Ascending aorta (tissue), 2 donors: ENCODE measurements around the gene IL31RA. TPM values are rescaled to one million over a fixed set of nuclear protein-coding genes. Genes with fewer than 3 reads are reported as not detected.

Experiments
- DNase-seq, 2 donors: peaks; one replicate each; pipeline ENCODE4 v3.0.0-alpha.2; 2019; ENCODE audit warnings: low spot score in 2 of 2
- H3K27ac ChIP-seq, 2 donors: fragments of 200-600 bp; sonication (generic); one replicate each; pipeline ENCODE4 v1.5.1; 2016 to 2017; ENCODE audit warnings: mild to moderate bottlenecking in 1 of 2
- H3K27me3 ChIP-seq: fragments of 200-600 bp; sonication (generic); one replicate; pipeline ENCODE4 v1.5.1; 2017
- H3K36me3 ChIP-seq, 2 donors: fragments of 200-600 bp; sonication (generic); one replicate each; pipeline ENCODE4 v1.5.1; 2016
- H3K4me1 ChIP-seq, 2 donors: fragments of 200-600 bp; sonication (generic); one replicate each; pipeline ENCODE4 v1.5.1; 2016 to 2017; ENCODE audit warnings: mild to moderate bottlenecking in 1 of 2
- H3K4me3 ChIP-seq, 2 donors: fragments of 200-600 bp; sonication (generic); one replicate each; pipeline ENCODE4 v1.5.1; 2016 to 2017; ENCODE audit warnings: mild to moderate bottlenecking in 1 of 2
- H3K9me3 ChIP-seq, 2 donors: fragments of 200-600 bp; sonication (generic); one replicate each; pipeline ENCODE4 v1.5.1; 2016
- intact Hi-C: fragments of 100-400 bp; cut with DNase I; formaldehyde crosslinking; loops from one replicate; pipeline ENCODE4 v1.15.1; 2023
- total RNA-seq: library from RNA; depleted of rRNA; stranded (reverse); fragments of >200 nt; gene quantifications from one replicate; pipeline ENCODE4 v1.1.0, GENCODE V29; 2016
- TF ChIP-seq, protein P1 (sequence below), 3 experiments: fragments of 200-600 bp in 2 of 3; fragments of 450-650 bp in 1 of 3; sonication (generic) in 2 of 3; IDR thresholded peaks; one replicate each; pipeline ENCODE4 v1.5.1; 2016 to 2019; ENCODE audit warnings: antibody characterized with exemption in 3 of 3, mild to moderate bottlenecking in 1 of 3, moderate library complexity in 1 of 3

The IL31RA gene
- total RNA-seq, 1 donor from 2014 or later, result not detected

DNA sequence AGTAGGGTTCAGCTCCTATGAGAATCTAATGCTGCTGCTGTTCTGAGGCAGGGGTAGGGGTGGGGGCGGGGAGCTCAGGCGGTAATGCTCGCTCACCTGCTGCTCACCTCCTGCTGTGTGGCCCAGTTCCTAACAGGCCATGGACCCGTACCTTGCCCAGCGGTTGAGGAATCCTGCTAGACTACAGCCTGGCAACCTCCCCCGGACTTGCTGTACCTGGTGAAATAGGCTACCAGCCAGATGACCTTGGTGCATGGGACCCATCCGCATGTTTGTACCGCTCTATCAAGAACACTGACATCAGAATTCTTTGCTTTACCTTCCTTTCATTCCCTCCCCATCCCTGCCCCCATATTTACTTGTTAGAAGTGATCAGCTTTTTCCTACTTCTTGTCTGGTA lies 15.3 kb downstream of the IL31RA start:
- TF ChIP-seq, protein P1, sequence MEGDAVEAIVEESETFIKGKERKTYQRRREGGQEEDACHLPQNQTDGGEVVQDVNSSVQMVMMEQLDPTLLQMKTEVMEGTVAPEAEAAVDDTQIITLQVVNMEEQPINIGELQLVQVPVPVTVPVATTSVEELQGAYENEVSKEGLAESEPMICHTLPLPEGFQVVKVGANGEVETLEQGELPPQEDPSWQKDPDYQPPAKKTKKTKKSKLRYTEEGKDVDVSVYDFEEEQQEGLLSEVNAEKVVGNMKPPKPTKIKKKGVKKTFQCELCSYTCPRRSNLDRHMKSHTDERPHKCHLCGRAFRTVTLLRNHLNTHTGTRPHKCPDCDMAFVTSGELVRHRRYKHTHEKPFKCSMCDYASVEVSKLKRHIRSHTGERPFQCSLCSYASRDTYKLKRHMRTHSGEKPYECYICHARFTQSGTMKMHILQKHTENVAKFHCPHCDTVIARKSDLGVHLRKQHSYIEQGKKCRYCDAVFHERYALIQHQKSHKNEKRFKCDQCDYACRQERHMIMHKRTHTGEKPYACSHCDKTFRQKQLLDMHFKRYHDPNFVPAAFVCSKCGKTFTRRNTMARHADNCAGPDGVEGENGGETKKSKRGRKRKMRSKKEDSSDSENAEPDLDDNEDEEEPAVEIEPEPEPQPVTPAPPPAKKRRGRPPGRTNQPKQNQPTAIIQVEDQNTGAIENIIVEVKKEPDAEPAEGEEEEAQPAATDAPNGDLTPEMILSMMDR (IDR thresholded peaks at IDR 0.05), result no peak
- intact Hi-C loops, result no loop called here
- H3K9me3 ChIP-seq, result no peaks in the 10 kb centered on the region
- no peak overlapping the region for H3K4me3 ChIP-seq
- no peaks in the 10 kb centered on the region for H3K27me3 ChIP-seq
- no peaks in the 10 kb centered on the region for H3K4me1 ChIP-seq
- H3K36me3 ChIP-seq, result no peaks in the 10 kb centered on the region
- no peak for DNase-seq
- no peak overlapping the region for H3K27ac ChIP-seq

DNA sequence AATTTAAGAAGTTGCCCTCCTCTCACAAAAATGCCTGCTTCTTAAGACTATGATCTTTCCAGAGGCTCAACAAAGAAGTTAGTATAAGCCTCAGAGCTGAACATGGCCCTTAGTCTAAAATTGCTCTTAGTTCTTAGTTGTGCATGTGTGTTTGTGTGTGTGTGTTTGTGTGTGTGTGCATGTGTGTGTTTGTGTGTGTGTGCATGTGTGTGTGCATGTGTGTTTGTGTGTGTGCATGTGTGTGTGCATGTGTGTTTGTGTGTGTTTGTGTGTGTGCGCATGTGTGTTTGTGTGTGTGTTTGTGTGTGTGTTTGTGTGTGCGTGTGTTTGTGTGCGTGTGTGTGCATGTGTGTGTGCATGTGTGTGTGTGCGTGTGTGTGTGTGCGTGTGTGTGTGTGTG lies 15.8 kb downstream of the IL31RA start:
- Histone ChIP-seq H3K27ac (no peak overlapping the region), H3K36me3 (no peaks in the 10 kb centered on the region), H3K27me3 (no peaks in the 10 kb centered on the region), H3K9me3 (no peaks in the 10 kb centered on the region), H3K4me1 (no peaks in the 10 kb centered on the region), H3K4me3 (no peak overlapping the region)
- no peak for DNase-seq
- intact Hi-C loops, result no loop called here
- TF ChIP-seq, protein P1 (IDR thresholded peaks at IDR 0.05), result no peak

DNA sequence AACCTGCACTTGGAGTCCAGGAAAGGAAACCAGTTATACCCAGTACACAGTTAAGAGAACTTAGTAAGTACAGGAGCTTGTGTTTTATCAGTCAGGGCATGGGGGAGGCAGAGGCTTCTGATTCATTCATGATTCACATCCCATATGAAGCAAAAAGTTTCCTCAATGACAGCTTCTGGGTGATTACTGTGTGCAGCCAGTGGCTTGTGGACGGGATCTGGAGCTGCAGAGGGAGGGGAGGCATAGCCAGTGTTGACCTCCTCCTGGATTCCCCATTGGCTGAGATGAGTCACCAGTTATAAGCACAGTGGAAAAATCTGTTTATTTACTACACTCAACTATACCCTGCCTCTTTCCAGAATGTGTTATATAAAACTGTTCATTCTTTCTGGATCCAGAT lies 17.7 kb downstream of the IL31RA start:
- TF ChIP-seq, protein P1 (IDR thresholded peaks at IDR 0.05), result no peak
- no peak for DNase-seq
- no peak overlapping the region for H3K27ac ChIP-seq

DNA sequence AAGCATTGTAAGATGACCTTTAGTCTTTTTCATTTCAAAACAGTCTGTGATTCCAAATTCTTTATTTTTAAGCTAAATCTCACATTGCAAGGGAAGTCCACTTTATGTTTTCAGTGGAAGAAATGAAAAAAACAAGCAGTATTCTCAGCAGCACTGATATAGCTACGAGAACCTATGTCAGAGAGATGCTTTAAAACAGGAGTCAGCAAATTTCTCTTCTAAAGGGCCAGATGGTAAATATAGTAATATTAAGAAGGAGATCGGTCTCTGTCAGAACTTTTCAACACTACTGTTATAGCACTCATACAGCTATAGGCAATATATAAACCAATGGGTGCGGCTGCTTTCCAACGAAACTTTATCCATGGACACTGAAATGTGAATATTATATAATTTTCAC lies 18.7 kb downstream of the IL31RA start:
- Histone ChIP-seq H3K9me3 (peaks cover 0 to 3% of the 10 kb centered on the region in 2 donors), H3K27me3 (no peaks in the 10 kb centered on the region), H3K36me3 (no peaks in the 10 kb centered on the region), H3K4me3 (no peak overlapping the region), H3K27ac (no peak overlapping the region), H3K4me1 (no peaks in the 10 kb centered on the region)
- intact Hi-C loops, result no loop called here
- TF ChIP-seq, protein P1 (IDR thresholded peaks at IDR 0.05), result no peak
- no peak for DNase-seq

More for the DNA sequence above, 17.7 kb downstream of the IL31RA start:
- Histone ChIP-seq H3K27me3 (no peaks in the 10 kb centered on the region), H3K4me3 (no peak overlapping the region), H3K9me3 (no peaks in the 10 kb centered on the region), H3K36me3 (no peaks in the 10 kb centered on the region), H3K4me1 (no peaks in the 10 kb centered on the region)
- intact Hi-C loops, result no loop called here

DNA sequence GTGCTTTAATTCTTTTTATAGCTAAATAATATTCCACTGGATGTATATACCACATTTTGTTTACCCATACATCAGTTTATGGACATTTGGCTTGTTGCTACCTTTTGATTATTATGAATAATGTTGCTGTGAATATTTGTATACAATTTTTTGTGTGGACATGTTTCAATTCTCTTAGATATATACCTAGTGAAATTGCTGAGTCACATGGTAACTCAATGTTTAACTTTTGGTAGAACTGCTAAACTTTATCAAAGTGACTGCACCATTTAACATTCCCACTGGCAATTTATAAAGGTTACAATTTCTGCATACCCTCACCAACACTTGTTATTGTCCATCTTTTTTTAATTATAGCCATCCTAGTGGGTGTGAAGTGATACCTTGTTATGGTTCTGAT lies 22.1 kb downstream of the IL31RA start:
- peaks cover 0 to 9% of the 10 kb centered on the region in 2 donors for H3K9me3 ChIP-seq
- TF ChIP-seq, protein P1 (IDR thresholded peaks at IDR 0.05), result no peak
- DNase-seq, result no peak
- no peak overlapping the region for H3K27ac ChIP-seq
- H3K36me3 ChIP-seq, result no peaks in the 10 kb centered on the region
- H3K27me3 ChIP-seq, result no peaks in the 10 kb centered on the region
- no peaks in the 10 kb centered on the region for H3K4me1 ChIP-seq
- H3K4me3 ChIP-seq, result no peak overlapping the region
- intact Hi-C loops, result no loop called here

DNA sequence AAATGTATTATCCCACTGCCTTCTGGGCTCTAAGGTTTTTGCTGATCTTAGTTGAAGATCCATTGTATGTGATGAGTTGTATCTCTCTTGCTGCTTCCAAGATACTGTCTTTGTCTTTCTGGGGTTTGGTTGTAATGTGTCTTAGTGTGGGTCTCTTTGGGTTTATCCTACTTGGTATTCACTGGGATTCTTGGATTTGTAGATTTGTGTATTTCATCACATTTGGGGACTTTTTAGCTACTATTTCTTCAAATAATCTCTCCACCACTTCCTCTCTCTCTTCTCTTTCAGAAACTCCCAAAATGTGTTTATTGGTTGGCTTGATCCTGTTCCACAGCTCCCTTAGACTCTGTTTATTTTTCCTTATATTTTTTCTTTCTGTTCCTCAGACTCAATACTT lies 26.5 kb downstream of the IL31RA start:
- Histone ChIP-seq H3K27ac (no peak overlapping the region), H3K4me3 (no peak overlapping the region), H3K9me3 (peaks cover 0 to 9% of the 10 kb centered on the region in 2 donors), H3K4me1 (no peaks in the 10 kb centered on the region), H3K27me3 (no peaks in the 10 kb centered on the region), H3K36me3 (no peaks in the 10 kb centered on the region)
- intact Hi-C loops, result no loop called here
- no peak for DNase-seq
- TF ChIP-seq, protein P1 (IDR thresholded peaks at IDR 0.05), result no peak
